GM12878 (cell line): ENCODE results near the gene HIP1.

Experiments used
- CHD4 ChIP-seq: fragments of 200-600 bp; sonication (generic); IDR thresholded peaks from 2 replicates; pipeline ENCODE4 v1.6.1; 2016; ENCODE audit warnings: mild to moderate bottlenecking
- EP300 ChIP-seq, 2 experiments: fragments of 150-350 bp in 1 of 2; IDR thresholded peaks; 2 replicates each; pipeline ENCODE4 v1.6.1; 2011 to 2012; ENCODE audit warnings: low read depth in 2 of 2, low read length in 2 of 2, borderline replicate concordance in 1 of 2, improper control_type of control experiment in 1 of 2, inconsistent platforms in 1 of 2; ENCODE audit not compliant: control insufficient read depth in 1 of 2
- ETV6 ChIP-seq, 2 experiments: fragments of 450-650 bp in 1 of 2; IDR thresholded peaks in 1 of 2; conservative IDR thresholded peaks in 1 of 2; 2 replicates each; pipeline ENCODE4 v1.6.1; 2014; ENCODE audit warnings: antibody characterized with exemption in 1 of 2, borderline replicate concordance in 1 of 2, low read depth in 1 of 2, mild to moderate bottlenecking in 1 of 2, moderate library complexity in 1 of 2
- POLR2AphosphoS5 ChIP-seq: IDR thresholded peaks from 2 replicates; pipeline ENCODE4 v1.6.1; 2011; ENCODE audit warnings: mild to moderate bottlenecking, low read length, inconsistent platforms
- SMAD5 ChIP-seq: IDR thresholded peaks from 2 replicates; pipeline ENCODE4 v1.6.1; 2016; ENCODE audit warnings: antibody characterized with exemption, low read depth
- SPI1 ChIP-seq: IDR thresholded peaks from 2 replicates; pipeline ENCODE4 v1.6.1; 2011; ENCODE audit warnings: low read depth, mild to moderate bottlenecking, low read length, moderate library complexity, borderline replicate concordance; ENCODE audit not compliant: insufficient read depth
- TF ChIP-seq, protein P1 (sequence below), 3 experiments: IDR thresholded peaks in 2 of 3; conservative IDR thresholded peaks in 1 of 3; 2 replicates each; pipeline ENCODE4 v1.5.1; 2011; ENCODE audit warnings: low read depth in 3 of 3, low read length in 3 of 3, mild to moderate bottlenecking in 3 of 3, control low read depth in 2 of 3, moderate library complexity in 2 of 3, inconsistent platforms in 1 of 3, mixed read lengths in 1 of 3; ENCODE audit not compliant: control insufficient read depth in 2 of 3, insufficient read depth in 1 of 3; ENCODE audit errors: extremely low read depth in 1 of 3
- TF ChIP-seq, protein P2 (sequence below): IDR thresholded peaks from 2 replicates; pipeline ENCODE4 v1.6.1; 2012; ENCODE audit warnings: low read depth, low read length, improper control_type of control experiment
- TF ChIP-seq, protein P3 (sequence below): IDR thresholded peaks from 2 replicates; pipeline ENCODE4 v1.6.1; 2012; ENCODE audit warnings: low read length, inconsistent platforms

DNA sequence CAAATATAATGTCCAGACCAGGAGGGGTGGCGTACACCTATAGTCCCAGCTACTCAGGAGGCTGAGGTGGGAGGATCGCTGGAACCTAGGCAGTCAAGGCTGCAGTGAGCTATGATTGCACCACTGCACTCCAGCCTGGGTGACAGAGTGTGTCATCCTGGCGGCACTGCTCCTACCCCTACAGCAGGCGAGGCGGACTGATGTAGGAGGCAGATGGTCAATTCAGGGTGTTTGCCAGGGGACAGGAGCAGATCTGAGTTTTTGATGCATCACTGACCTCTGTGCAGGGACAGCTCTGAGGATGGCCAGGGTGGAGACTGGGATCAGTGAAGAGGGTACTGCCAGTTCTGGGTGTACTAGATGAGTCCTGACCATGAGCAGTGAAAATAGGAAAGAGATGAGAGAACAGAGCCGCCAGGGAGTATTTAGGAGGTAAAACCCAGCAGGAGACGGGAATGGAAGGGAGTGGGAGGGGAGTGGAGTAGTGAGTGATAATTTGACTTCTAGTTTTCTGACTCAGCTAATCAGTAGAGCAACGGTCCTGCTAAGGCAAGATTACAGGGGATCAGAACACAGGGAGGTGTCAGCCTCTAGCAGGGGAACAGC, 75.3 kb downstream of the HIP1 start:
- TF ChIP-seq EP300 (IDR thresholded peaks at IDR 0.05; ENCODE audit: borderline replicate concordance in 1 of 2, control insufficient read depth in 1 of 2, low read depth in 2 of 2, low read length in 2 of 2): no peak
- no peak for TF ChIP-seq SMAD5
- TF ChIP-seq CHD4: no peak
- TF ChIP-seq, protein P1, sequence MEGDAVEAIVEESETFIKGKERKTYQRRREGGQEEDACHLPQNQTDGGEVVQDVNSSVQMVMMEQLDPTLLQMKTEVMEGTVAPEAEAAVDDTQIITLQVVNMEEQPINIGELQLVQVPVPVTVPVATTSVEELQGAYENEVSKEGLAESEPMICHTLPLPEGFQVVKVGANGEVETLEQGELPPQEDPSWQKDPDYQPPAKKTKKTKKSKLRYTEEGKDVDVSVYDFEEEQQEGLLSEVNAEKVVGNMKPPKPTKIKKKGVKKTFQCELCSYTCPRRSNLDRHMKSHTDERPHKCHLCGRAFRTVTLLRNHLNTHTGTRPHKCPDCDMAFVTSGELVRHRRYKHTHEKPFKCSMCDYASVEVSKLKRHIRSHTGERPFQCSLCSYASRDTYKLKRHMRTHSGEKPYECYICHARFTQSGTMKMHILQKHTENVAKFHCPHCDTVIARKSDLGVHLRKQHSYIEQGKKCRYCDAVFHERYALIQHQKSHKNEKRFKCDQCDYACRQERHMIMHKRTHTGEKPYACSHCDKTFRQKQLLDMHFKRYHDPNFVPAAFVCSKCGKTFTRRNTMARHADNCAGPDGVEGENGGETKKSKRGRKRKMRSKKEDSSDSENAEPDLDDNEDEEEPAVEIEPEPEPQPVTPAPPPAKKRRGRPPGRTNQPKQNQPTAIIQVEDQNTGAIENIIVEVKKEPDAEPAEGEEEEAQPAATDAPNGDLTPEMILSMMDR (IDR thresholded peaks at IDR 0.05 in 2 of 3, conservative IDR thresholded peaks at IDR 0.05 in 1 of 3; ENCODE audit: control insufficient read depth in 2 of 3, extremely low read depth in 1 of 3, insufficient read depth in 1 of 3, low read depth in 3 of 3, low read length in 3 of 3): no peak
- no peak for TF ChIP-seq SPI1
- TF ChIP-seq, protein P2, sequence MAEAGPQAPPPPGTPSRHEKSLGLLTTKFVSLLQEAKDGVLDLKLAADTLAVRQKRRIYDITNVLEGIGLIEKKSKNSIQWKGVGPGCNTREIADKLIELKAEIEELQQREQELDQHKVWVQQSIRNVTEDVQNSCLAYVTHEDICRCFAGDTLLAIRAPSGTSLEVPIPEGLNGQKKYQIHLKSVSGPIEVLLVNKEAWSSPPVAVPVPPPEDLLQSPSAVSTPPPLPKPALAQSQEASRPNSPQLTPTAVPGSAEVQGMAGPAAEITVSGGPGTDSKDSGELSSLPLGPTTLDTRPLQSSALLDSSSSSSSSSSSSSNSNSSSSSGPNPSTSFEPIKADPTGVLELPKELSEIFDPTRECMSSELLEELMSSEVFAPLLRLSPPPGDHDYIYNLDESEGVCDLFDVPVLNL: no peak
- TF ChIP-seq ETV6 (conservative IDR thresholded peaks at IDR 0.05 in 1 of 2, IDR thresholded peaks at IDR 0.05 in 1 of 2; ENCODE audit: borderline replicate concordance in 1 of 2, low read depth in 1 of 2): no peak
- no peak for TF ChIP-seq POLR2AphosphoS5
- TF ChIP-seq, protein P3, sequence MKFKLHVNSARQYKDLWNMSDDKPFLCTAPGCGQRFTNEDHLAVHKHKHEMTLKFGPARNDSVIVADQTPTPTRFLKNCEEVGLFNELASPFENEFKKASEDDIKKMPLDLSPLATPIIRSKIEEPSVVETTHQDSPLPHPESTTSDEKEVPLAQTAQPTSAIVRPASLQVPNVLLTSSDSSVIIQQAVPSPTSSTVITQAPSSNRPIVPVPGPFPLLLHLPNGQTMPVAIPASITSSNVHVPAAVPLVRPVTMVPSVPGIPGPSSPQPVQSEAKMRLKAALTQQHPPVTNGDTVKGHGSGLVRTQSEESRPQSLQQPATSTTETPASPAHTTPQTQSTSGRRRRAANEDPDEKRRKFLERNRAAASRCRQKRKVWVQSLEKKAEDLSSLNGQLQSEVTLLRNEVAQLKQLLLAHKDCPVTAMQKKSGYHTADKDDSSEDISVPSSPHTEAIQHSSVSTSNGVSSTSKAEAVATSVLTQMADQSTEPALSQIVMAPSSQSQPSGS: no peak
